IMR-90 (cell line): ENCODE results near the gene LSMEM2. TPM values are rescaled to one million over a fixed set of nuclear protein-coding genes. Genes with fewer than 3 reads are reported as not detected.

Source experiments
- ATAC-seq: fragments of 200-7000 bp; cut with Tn5 transposase; 2 replicates; pipeline ENCODE4 v1.9.1; 2020; ENCODE audit warnings: low read depth, mild to moderate bottlenecking, moderate library complexity
- BruUV-seq: library from RNA; stranded (reverse); fragments of 400-500 nt; replicated peaks from 2 replicates; lab custom pipeline; 2021; lab: Mats Ljungman, UMichigan
- CTCF ChIA-PET: fragments of 300-600 bp; formaldehyde crosslinking; extraction: SDS; loops from one replicate; lab custom pipeline; 2021; ENCODE audit warnings: antibody characterized with exemption; lab: Yijun Ruan, JAX
- POLR2A ChIA-PET: fragments of 300-600 bp; sonication (Branson Sonifier 250); formaldehyde crosslinking; loops from one replicate; lab custom pipeline; 2022; ENCODE audit warnings: antibody characterized with exemption; ENCODE audit not compliant: unreplicated experiment; lab: Charles Lee
- DNase-seq: peaks from one replicate; pipeline ENCODE4 v3.0.0; 2013
- H2AFZ ChIP-seq: replicated peaks from 2 replicates; pipeline ENCODE3; 2013; ENCODE audit warnings: low read length, mild to moderate bottlenecking; ENCODE audit not compliant: poor library complexity
- H2AK5ac ChIP-seq: 2 replicates; pipeline ENCODE4 v1.6.1; 2013; ENCODE audit warnings: low read depth, low read length, inconsistent platforms
- H2AK9ac ChIP-seq: replicated peaks from 2 replicates; pipeline ENCODE3; 2013; ENCODE audit warnings: mild to moderate bottlenecking, low read depth, low read length, moderate library complexity; ENCODE audit not compliant: poor library complexity
- H2BK120ac ChIP-seq: 2 replicates; pipeline ENCODE4 v1.6.1; 2013; ENCODE audit warnings: low read depth, low read length, inconsistent platforms
- H2BK15ac ChIP-seq: 3 replicates; pipeline ENCODE4 v1.6.1; 2013; ENCODE audit warnings: low read depth, low read length, inconsistent platforms
- H2BK20ac ChIP-seq: 2 replicates; pipeline ENCODE4 v1.6.1; 2013; ENCODE audit warnings: low read depth, mild to moderate bottlenecking, inconsistent platforms, low read length, moderate library complexity
- H2BK5ac ChIP-seq: 2 replicates; pipeline ENCODE4 v1.6.1; 2013; ENCODE audit warnings: mild to moderate bottlenecking, low read depth, low read length, inconsistent platforms; ENCODE audit not compliant: poor library complexity, severe bottlenecking
- H3K14ac ChIP-seq: replicated peaks from 2 replicates; pipeline ENCODE4 v1.6.1; 2013; ENCODE audit warnings: low read depth, low read length, inconsistent platforms
- H3K18ac ChIP-seq: 2 replicates; pipeline ENCODE4 v1.6.1; 2013; ENCODE audit warnings: low read depth, low read length, control low read depth
- H3K23ac ChIP-seq: 2 replicates; pipeline ENCODE4 v1.6.1; 2013; ENCODE audit warnings: low read depth, low read length, inconsistent platforms
- H3K27ac ChIP-seq: 2 replicates; pipeline ENCODE4 v1.5.1; 2013; ENCODE audit warnings: mild to moderate bottlenecking, control low read depth, low read length; ENCODE audit not compliant: insufficient read depth
- H3K27me3 ChIP-seq: 2 replicates; pipeline ENCODE4 v1.6.1; 2013; ENCODE audit warnings: low read length; ENCODE audit not compliant: control insufficient read depth, insufficient read depth
- H3K36me3 ChIP-seq: 2 replicates; pipeline ENCODE4 v1.6.1; 2013; ENCODE audit warnings: low read length, mixed read lengths; ENCODE audit not compliant: control insufficient read depth, insufficient read depth
- H3K4ac ChIP-seq: 2 replicates; pipeline ENCODE4 v1.6.1; 2013; ENCODE audit warnings: low read depth, low read length, inconsistent platforms
- H3K4me1 ChIP-seq: 2 replicates; pipeline ENCODE4 v1.6.1; 2013; ENCODE audit warnings: low read length, mixed read lengths; ENCODE audit not compliant: control insufficient read depth, insufficient read depth
- H3K4me2 ChIP-seq: 2 replicates; pipeline ENCODE4 v1.6.1; 2013; ENCODE audit warnings: low read depth, mild to moderate bottlenecking, control low read depth, low read length, moderate library complexity
- H3K4me3 ChIP-seq: 2 replicates; pipeline ENCODE4 v1.5.1; 2013; ENCODE audit warnings: low read depth, mild to moderate bottlenecking, control low read depth, low read length, moderate library complexity; ENCODE audit not compliant: insufficient read depth
- H3K56ac ChIP-seq: 2 replicates; pipeline ENCODE4 v1.6.1; 2013; ENCODE audit warnings: low read length, inconsistent platforms; ENCODE audit not compliant: insufficient read depth; ENCODE audit errors: extremely low read depth
- H3K79me1 ChIP-seq, 2 experiments: 2 replicates each; pipeline ENCODE4 v1.6.1; 2013; ENCODE audit warnings: low read length in 2 of 2, inconsistent platforms in 1 of 2, low read depth in 1 of 2
- H3K9ac ChIP-seq: 2 replicates; pipeline ENCODE4 v1.6.1; 2013; ENCODE audit warnings: low read depth, low read length, control low read depth
- H3K9me1 ChIP-seq: 2 replicates; pipeline ENCODE4 v1.6.1; 2013; ENCODE audit warnings: low read length, inconsistent platforms; ENCODE audit not compliant: insufficient read depth
- H3K9me3 ChIP-seq: 2 replicates; pipeline ENCODE4 v1.6.1; 2013; ENCODE audit warnings: low read length; ENCODE audit not compliant: control insufficient read depth, insufficient read depth
- H4K20me1 ChIP-seq: 2 replicates; pipeline ENCODE4 v1.6.1; 2013; ENCODE audit warnings: low read length, inconsistent platforms; ENCODE audit not compliant: insufficient read depth
- H4K5ac ChIP-seq: 2 replicates; pipeline ENCODE4 v1.6.1; 2013; ENCODE audit warnings: mild to moderate bottlenecking, low read depth, low read length, control low read depth
- H4K8ac ChIP-seq, 2 experiments: 2 replicates each; pipeline ENCODE4 v1.6.1; 2013; ENCODE audit warnings: low read depth in 2 of 2, low read length in 2 of 2, control low read depth in 1 of 2, inconsistent platforms in 1 of 2
- H4K91ac ChIP-seq: 2 replicates; pipeline ENCODE4 v1.6.1; 2013; ENCODE audit warnings: low read depth, low read length, inconsistent platforms; ENCODE audit not compliant: insufficient read depth
- CHD1 ChIP-seq: IDR thresholded peaks from 2 replicates; pipeline ENCODE4 v1.6.1; 2012; ENCODE audit warnings: low read depth, low read length, improper control_type of control experiment
- FOS ChIP-seq: fragments of 150-350 bp; IDR thresholded peaks from 2 replicates; pipeline ENCODE4 v1.6.1; 2016; ENCODE audit warnings: low read depth, low read length
- MAZ ChIP-seq: IDR thresholded peaks from 2 replicates; pipeline ENCODE4 v1.6.1; 2012; ENCODE audit warnings: low read depth, mild to moderate bottlenecking, low read length, improper control_type of control experiment, moderate library complexity, borderline replicate concordance
- MXI1 ChIP-seq: IDR thresholded peaks from 2 replicates; pipeline ENCODE4 v1.6.1; 2012; ENCODE audit warnings: low read depth, mild to moderate bottlenecking, low read length, moderate library complexity, borderline replicate concordance
- SMC3 ChIP-seq: fragments of 150-350 bp; IDR thresholded peaks from 2 replicates; pipeline ENCODE4 v1.6.1; 2016; ENCODE audit warnings: low read depth, mild to moderate bottlenecking, antibody characterized with exemption, low read length, moderate library complexity
- WGBS, 2 experiments: methylation state at CpG; one replicate each; pipeline versions ENCODE4 v1.1.5 to v1.1.7; 2013; ENCODE audit warnings: missing lambda C conversion rate in 2 of 2; ENCODE audit not compliant: insufficient read length in 1 of 2; ENCODE audit errors: extremely low coverage in 2 of 2; 5-methylcytosine and 5-hydroxymethylcytosine counted together
- dilution Hi-C: fragments of 300-500 bp; cut with HindIII; formaldehyde crosslinking; loops from one replicate; pipeline ENCODE4 v1.14.3; 2018; ENCODE audit warnings: low sequenced_read_pairs; ENCODE audit not compliant: unreplicated experiment
- in situ Hi-C: fragments of 300-500 bp; cut with MboI; formaldehyde crosslinking; loops from 3 replicates; pipeline ENCODE4 v1.14.3; 2019; ENCODE audit warnings: low sequenced_read_pairs, inconsistent platforms, mixed read lengths
- intact Hi-C: fragments of 100-400 bp; cut with micrococcal nuclease; formaldehyde crosslinking; loops from 2 replicates; pipeline ENCODE4 v1.10.0; 2022
- polyA plus RNA-seq, 3 experiments: library from polyadenylated mRNA; depleted of rRNA; stranded (reverse); fragments of >200 nt; gene quantifications; 2 replicates each; pipeline ENCODE4 v1.2.3, GENCODE V29; 2012; ENCODE audit warnings: low replicate concordance in 1 of 3
- total RNA-seq: library from RNA; depleted of rRNA; stranded (reverse); fragments of >200 nt; gene quantifications from 2 replicates; pipeline ENCODE4 v1.2.3, GENCODE V29; 2012
- TF ChIP-seq, protein P1 (sequence below): fragments of 150-350 bp; IDR thresholded peaks from 2 replicates; pipeline ENCODE4 v1.6.1; 2017; ENCODE audit warnings: mild to moderate bottlenecking, antibody characterized with exemption, low read length, low read depth

The LSMEM2 gene
- total and polyA plus RNA-seq, 2 of the 4 experiments (the other 2 are of a cell fraction) = under 0.01 TPM; not detected in 1

DNA sequence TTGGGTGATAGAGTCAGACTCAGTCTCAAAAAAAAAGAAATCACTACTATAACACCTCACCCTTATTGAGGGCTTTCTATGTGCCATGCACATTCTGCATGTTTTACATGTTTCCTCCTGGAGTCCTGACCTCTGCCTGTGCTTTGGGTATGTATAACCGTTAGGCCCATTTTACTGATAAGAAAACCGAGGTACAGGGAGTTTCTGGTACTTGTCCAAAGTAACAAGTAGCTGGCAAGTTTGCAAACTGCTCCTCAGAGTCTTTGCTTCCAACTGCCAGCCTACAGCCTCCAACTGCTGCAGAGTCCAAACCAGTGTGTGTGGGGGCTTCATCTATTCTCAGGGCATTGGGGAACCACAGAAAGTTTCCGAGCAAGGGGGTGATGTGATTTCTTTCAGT, 46.6 kb upstream of the LSMEM2 start:
- Histone ChIP-seq H3K9me3 (no peaks in the 10 kb centered on the region), H2AK5ac (no peak overlapping the region), H3K18ac (no peak overlapping the region), H3K4me2 (no peak overlapping the region), H2BK20ac (no peak overlapping the region), H2BK120ac (no peak overlapping the region), H4K20me1 (peaks cover 11% of the 10 kb centered on the region; the same call in 1 of the 2 replicates), H3K9ac (no peak overlapping the region), H3K4me3 (no peak overlapping the region), H3K23ac (no peak overlapping the region), H4K5ac (no peak overlapping the region), H3K36me3 (no peaks in the 10 kb centered on the region), H3K9me1 (peaks cover 9% of the 10 kb centered on the region; the same call in 1 of the 2 replicates), H3K27me3 (no peaks in the 10 kb centered on the region), H2BK5ac (no peak overlapping the region), H4K91ac (no peak overlapping the region), H3K56ac (no peak overlapping the region), H3K4me1 (peaks cover 5% of the 10 kb centered on the region), H3K14ac (no peak overlapping the region), H3K79me1 (peaks cover 0 to 16% of the 10 kb centered on the region in 2 experiments; a peak in 2 of 4 replicates), H2AK9ac (no peak overlapping the region), H2BK15ac (no peak overlapping the region), H3K4ac (no peak overlapping the region), H3K27ac (no peak overlapping the region), H4K8ac (no peak overlapping the region), H2AFZ (no peak overlapping the region)
- WGBS, 2 experiments = 80% methylated on average over 1 of the region's 3 CpGs; no CpG with 5 or more reads in 1 of the 2 experiments
- TF ChIP-seq CHD1 (no peak), SMC3 (no peak), MAZ (no peak), MXI1 (no peak), FOS (no peak)
- TF ChIP-seq, protein P1, sequence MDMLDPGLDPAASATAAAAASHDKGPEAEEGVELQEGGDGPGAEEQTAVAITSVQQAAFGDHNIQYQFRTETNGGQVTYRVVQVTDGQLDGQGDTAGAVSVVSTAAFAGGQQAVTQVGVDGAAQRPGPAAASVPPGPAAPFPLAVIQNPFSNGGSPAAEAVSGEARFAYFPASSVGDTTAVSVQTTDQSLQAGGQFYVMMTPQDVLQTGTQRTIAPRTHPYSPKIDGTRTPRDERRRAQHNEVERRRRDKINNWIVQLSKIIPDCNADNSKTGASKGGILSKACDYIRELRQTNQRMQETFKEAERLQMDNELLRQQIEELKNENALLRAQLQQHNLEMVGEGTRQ = no peak
- intact Hi-C loops (no loop called here), in situ Hi-C loops (no loop called here), dilution Hi-C loops (no loop called here)
- no TSS peak for BruUV-seq
- ATAC-seq (no peak), DNase-seq (no peak)
- ChIA-PET CTCF (no interaction called here), POLR2A (no interaction called here)
